Keratinocyte (primary cell): Measurements from ENCODE around the gene ASF1B.
"Not testable (repeated sequence)": the region's sequence is repeated elsewhere in the genome, so short reads cannot be mapped to it uniquely, and the experiment has no call there.

Experiments used
- CTCF ChIP-seq, 3 experiments: IDR thresholded peaks in 1 of 3; conservative IDR thresholded peaks in 1 of 3; optimal IDR thresholded peaks in 1 of 3; 2 replicates in 2 of 3; 3 replicates in 1 of 3; pipeline versions ENCODE3 to v1.5.1; 2011; ENCODE audit warnings: low read length in 3 of 3, mild to moderate bottlenecking in 3 of 3, moderate library complexity in 2 of 3, control low read depth in 1 of 3, inconsistent platforms in 1 of 3; ENCODE audit not compliant: insufficient read depth in 2 of 3; ENCODE audit errors: extremely low read depth in 1 of 3
- EZH2 ChIP-seq: IDR thresholded peaks from one replicate; pipeline ENCODE4 v1.6.1; 2012; ENCODE audit warnings: inconsistent platforms, mild to moderate bottlenecking, low read length, moderate library complexity

DNA sequence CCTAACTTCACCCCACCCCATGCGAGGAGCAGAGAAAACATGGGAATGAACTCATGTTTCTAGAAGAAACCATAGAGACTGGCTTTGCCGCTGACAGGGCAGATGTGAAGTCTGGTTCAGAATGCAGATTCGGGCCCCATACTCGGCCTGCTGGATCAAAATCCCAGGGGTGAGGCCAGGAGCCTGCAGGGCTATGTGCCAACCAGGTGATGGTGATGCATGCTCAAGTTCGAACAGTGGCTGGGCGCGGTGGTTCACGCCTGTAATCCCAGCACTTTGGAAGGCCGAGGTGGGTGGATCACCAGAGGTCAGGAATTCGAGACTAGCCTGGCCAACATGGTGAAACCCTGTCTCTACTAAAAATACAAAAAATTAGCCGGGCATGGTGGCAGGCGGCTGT is 44.8 kb upstream of the ASF1B start:
- TF ChIP-seq CTCF (optimal IDR thresholded peaks at IDR 0.05 in 1 of 3, IDR thresholded peaks at IDR 0.05 in 1 of 3, conservative IDR thresholded peaks at IDR 0.05 in 1 of 3; ENCODE audit: extremely low read depth in 1 of 3, insufficient read depth in 2 of 3, low read length in 3 of 3), result peak in 1 of 3 experiments; percentile 21
- TF ChIP-seq EZH2, result not testable (repeated sequence)
